Hepatocyte (in vitro differentiated cells): ENCODE results near the gene CTNNA3. TPM values are rescaled to one million over a fixed set of nuclear protein-coding genes. Genes with fewer than 3 reads are reported as not detected.

Source experiments
- DNase-seq: peaks from one replicate; pipeline ENCODE4 v3.0.0-alpha.2; 2016; ENCODE audit warnings: low spot score
- H2AFZ ChIP-seq: fragments of 200-600 bp; sonication (generic); 2 replicates; pipeline ENCODE4 v1.6.0; 2016; ENCODE audit warnings: antibody characterized with exemption, mild to moderate bottlenecking
- H3K27ac ChIP-seq: fragments of 200-600 bp; sonication (generic); 2 replicates; pipeline ENCODE4 v1.5.1; 2016; ENCODE audit warnings: mild to moderate bottlenecking
- H3K27me3 ChIP-seq: fragments of 200-600 bp; sonication (generic); 2 replicates; pipeline ENCODE4 v1.6.1; 2016
- H3K36me3 ChIP-seq: fragments of 200-600 bp; sonication (generic); replicated peaks from 2 replicates; pipeline ENCODE4 v1.5.1; 2016; ENCODE audit warnings: low read depth; ENCODE audit not compliant: insufficient read depth
- H3K4me1 ChIP-seq: fragments of 200-600 bp; sonication (generic); 2 replicates; pipeline ENCODE4 v1.5.1; 2016; ENCODE audit warnings: mild to moderate bottlenecking, moderate library complexity; ENCODE audit not compliant: insufficient read depth
- H3K4me2 ChIP-seq: fragments of 200-600 bp; sonication (generic); 2 replicates; pipeline ENCODE4 v1.6.0; 2016
- H3K4me3 ChIP-seq: fragments of 200-600 bp; sonication (generic); 2 replicates; pipeline ENCODE4 v1.5.1; 2016; ENCODE audit warnings: mild to moderate bottlenecking
- H3K79me2 ChIP-seq: fragments of 200-600 bp; sonication (generic); 2 replicates; pipeline ENCODE4 v1.6.0; 2017; ENCODE audit warnings: mild to moderate bottlenecking
- H3K9me2 ChIP-seq: fragments of 200-600 bp; sonication (generic); replicated peaks from 2 replicates; pipeline ENCODE4 v1.6.0; 2017; ENCODE audit warnings: mild to moderate bottlenecking; ENCODE audit not compliant: insufficient read depth
- H3K9me3 ChIP-seq: fragments of 200-600 bp; sonication (generic); 2 replicates; pipeline ENCODE4 v1.5.1; 2016; ENCODE audit warnings: low read depth, mild to moderate bottlenecking
- H4K20me1 ChIP-seq: fragments of 200-600 bp; sonication (generic); 2 replicates; pipeline ENCODE4 v1.6.0; 2016; ENCODE audit warnings: mild to moderate bottlenecking; ENCODE audit not compliant: insufficient read depth, poor library complexity, severe bottlenecking
- EZH2 ChIP-seq: fragments of 200-600 bp; sonication (generic); IDR thresholded peaks from 2 replicates; pipeline ENCODE4 v1.6.1; 2016; ENCODE audit warnings: antibody characterized with exemption, mild to moderate bottlenecking, borderline replicate concordance
- EZH2phosphoT487 ChIP-seq: fragments of 200-600 bp; sonication (generic); IDR thresholded peaks from one replicate; pipeline ENCODE4 v1.6.1; 2018; ENCODE audit warnings: antibody characterized with exemption, mild to moderate bottlenecking, low read depth, moderate library complexity; ENCODE audit not compliant: unreplicated experiment, severe bottlenecking
- WGBS: methylation state at CpG from one replicate; pipeline ENCODE4 v1.1.6; 2016; ENCODE audit warnings: low lambda C conversion rate; ENCODE audit errors: missing lambda C conversion rate; 5-methylcytosine and 5-hydroxymethylcytosine counted together
- polyA plus RNA-seq: library from polyadenylated mRNA; unstranded; fragments of >200 nt; fragmentation: Nextera tagmentation; extraction: Ambion mirVana; gene quantifications from 2 replicates; pipeline ENCODE4 v1.2.1, GENCODE V29; 2016
- total RNA-seq: library from RNA; depleted of rRNA; stranded (reverse); fragments of >200 nt; gene quantifications from 2 replicates; pipeline ENCODE4 v1.2.3, GENCODE V29; 2014
- TF ChIP-seq, protein P1 (sequence below): fragments of 200-600 bp; sonication (generic); IDR thresholded peaks from 2 replicates; pipeline ENCODE4 v1.5.1; 2016; ENCODE audit warnings: antibody characterized with exemption, mild to moderate bottlenecking; ENCODE audit not compliant: poor library complexity

CTNNA3 gene
- total and polyA plus RNA-seq, 2 experiments from 2014 or later: 12.9 to 25.9 TPM

DNA sequence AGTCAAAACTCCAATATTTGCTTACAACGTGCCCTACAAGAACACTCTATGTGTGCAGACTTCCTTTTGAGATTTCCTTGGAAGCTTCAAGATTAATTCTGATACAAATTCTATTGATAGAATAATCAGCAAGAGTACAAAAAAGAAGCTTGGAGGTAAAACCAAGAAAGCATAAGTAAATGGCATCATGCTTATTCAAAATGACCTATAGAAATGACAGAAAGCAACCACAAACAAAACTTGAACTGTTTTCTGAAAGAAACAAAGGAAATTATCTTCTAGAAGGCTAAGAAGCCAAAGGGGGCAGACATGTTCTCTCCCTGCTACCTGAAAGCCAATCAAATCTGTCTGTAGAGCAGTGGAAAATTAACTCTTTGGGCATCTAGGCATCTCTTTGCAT is 73.0 kb downstream of the CTNNA3 start:
- H2AFZ ChIP-seq: no peak overlapping the region

DNA sequence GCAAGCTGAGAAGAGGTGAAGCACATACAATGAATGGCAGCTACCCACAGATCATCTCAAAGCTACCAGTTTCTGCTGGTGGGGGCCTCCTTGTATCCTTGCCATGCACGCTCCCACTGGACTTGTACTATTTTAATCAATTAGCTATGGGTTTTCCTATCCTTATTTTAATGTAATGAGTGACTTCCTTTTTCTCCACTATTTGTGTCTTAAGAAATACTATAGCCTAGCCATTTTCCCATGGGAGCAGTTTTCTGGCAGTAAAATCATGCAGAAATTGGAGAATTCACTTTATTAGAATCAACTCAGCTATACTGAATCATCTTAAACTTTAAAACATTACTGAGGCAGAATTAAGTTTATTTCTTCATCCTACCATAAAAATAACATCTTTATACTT is 73.5 kb downstream of the CTNNA3 start:
- H3K9me3 ChIP-seq: no peaks in the 10 kb centered on the region
- no peaks in the 10 kb centered on the region for H4K20me1 ChIP-seq
- H3K4me1 ChIP-seq: no peaks in the 10 kb centered on the region
- no peaks in the 10 kb centered on the region for H3K9me2 ChIP-seq
- H3K4me3 ChIP-seq: no peak overlapping the region
- H3K36me3 ChIP-seq: no peaks in the 10 kb centered on the region
- 84% methylated on average over 1 of the region's 1 CpG for WGBS
- no peak for DNase-seq
- no peak overlapping the region for H2AFZ ChIP-seq
- H3K4me2 ChIP-seq: no peak overlapping the region
- H3K79me2 ChIP-seq: no peaks in the 10 kb centered on the region
- TF ChIP-seq, protein P1, sequence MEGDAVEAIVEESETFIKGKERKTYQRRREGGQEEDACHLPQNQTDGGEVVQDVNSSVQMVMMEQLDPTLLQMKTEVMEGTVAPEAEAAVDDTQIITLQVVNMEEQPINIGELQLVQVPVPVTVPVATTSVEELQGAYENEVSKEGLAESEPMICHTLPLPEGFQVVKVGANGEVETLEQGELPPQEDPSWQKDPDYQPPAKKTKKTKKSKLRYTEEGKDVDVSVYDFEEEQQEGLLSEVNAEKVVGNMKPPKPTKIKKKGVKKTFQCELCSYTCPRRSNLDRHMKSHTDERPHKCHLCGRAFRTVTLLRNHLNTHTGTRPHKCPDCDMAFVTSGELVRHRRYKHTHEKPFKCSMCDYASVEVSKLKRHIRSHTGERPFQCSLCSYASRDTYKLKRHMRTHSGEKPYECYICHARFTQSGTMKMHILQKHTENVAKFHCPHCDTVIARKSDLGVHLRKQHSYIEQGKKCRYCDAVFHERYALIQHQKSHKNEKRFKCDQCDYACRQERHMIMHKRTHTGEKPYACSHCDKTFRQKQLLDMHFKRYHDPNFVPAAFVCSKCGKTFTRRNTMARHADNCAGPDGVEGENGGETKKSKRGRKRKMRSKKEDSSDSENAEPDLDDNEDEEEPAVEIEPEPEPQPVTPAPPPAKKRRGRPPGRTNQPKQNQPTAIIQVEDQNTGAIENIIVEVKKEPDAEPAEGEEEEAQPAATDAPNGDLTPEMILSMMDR: no peak
- TF ChIP-seq EZH2: no peak
- no peak for TF ChIP-seq EZH2phosphoT487
- H3K27me3 ChIP-seq: no peaks in the 10 kb centered on the region
- H3K27ac ChIP-seq: no peak overlapping the region

More for the DNA sequence above, 73.0 kb downstream of the CTNNA3 start:
- no peaks in the 10 kb centered on the region for H3K9me3 ChIP-seq
- no peak overlapping the region for H3K4me2 ChIP-seq
- no peaks in the 10 kb centered on the region for H3K4me1 ChIP-seq
- no peak overlapping the region for H3K4me3 ChIP-seq
- no peaks in the 10 kb centered on the region for H3K36me3 ChIP-seq
- 76% methylated on average over 1 of the region's 1 CpG for WGBS
- DNase-seq: no peak
- no peak overlapping the region for H3K27ac ChIP-seq
- no peaks in the 10 kb centered on the region for H4K20me1 ChIP-seq
- no peaks in the 10 kb centered on the region for H3K27me3 ChIP-seq
- no peaks in the 10 kb centered on the region for H3K79me2 ChIP-seq
- H3K9me2 ChIP-seq: no peaks in the 10 kb centered on the region
- no peak for TF ChIP-seq EZH2
- TF ChIP-seq EZH2phosphoT487: no peak
- TF ChIP-seq, protein P1: no peak

DNA sequence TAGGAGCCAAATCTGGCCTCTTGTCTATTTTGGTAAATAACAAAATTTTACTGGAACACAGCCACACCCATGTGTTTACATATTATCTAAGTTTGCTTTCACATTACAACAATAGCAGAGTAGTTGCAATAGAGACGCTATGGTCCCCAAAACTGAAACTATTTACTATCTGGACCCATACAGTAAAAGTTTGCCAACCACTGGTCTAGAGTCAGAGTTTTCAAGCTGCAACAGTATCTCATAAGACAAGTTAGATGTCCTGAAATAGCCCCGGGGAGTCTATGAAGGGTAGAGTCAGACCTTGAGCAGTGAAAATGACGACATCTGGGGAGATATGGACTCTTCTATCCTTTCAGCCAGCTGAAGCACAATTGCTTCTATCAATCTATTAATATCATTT is 74.2 kb downstream of the CTNNA3 start:
- Histone ChIP-seq H3K27ac (no peak overlapping the region), H3K27me3 (no peaks in the 10 kb centered on the region), H2AFZ (no peak overlapping the region), H3K36me3 (no peaks in the 10 kb centered on the region), H3K79me2 (no peaks in the 10 kb centered on the region), H3K9me2 (no peaks in the 10 kb centered on the region), H3K4me2 (no peak overlapping the region), H3K4me1 (no peaks in the 10 kb centered on the region), H3K4me3 (no peak overlapping the region), H4K20me1 (no peaks in the 10 kb centered on the region), H3K9me3 (no peaks in the 10 kb centered on the region)
- no peak for DNase-seq
- no peak for TF ChIP-seq EZH2phosphoT487
- no peak for TF ChIP-seq EZH2
- TF ChIP-seq, protein P1: no peak
- WGBS: 67% methylated on average over 3 of the region's 3 CpGs

DNA sequence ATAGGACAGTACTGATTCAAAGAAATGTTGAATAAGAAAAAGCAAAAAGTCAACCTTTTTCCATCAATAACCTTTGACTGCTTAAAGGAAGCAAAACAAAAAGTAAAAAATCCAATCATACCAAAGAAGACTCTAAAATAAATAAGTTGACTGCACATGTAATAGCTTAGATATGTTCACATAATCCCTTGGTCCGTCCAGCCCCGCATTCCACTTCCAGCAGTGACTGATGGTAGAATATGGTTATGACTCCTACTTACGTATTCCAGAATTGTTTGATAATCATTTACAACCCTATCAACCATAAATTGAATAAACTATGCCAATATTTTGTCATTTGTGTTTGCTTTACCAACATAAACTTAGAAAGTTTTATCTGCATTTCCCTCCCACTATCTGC is 77.9 kb downstream of the CTNNA3 start:
- no peak overlapping the region for H2AFZ ChIP-seq
- H4K20me1 ChIP-seq: no peaks in the 10 kb centered on the region
- no peak overlapping the region for H3K27ac ChIP-seq
- H3K9me2 ChIP-seq: no peaks in the 10 kb centered on the region
- H3K4me1 ChIP-seq: no peaks in the 10 kb centered on the region
- DNase-seq: no peak
- 62% methylated on average over 3 of the region's 3 CpGs for WGBS
- no peak overlapping the region for H3K4me2 ChIP-seq
- TF ChIP-seq EZH2phosphoT487 (no peak), EZH2 (no peak)
- TF ChIP-seq, protein P1: no peak
- no peaks in the 10 kb centered on the region for H3K9me3 ChIP-seq
- H3K36me3 ChIP-seq: no peaks in the 10 kb centered on the region
- H3K27me3 ChIP-seq: no peaks in the 10 kb centered on the region
- no peak overlapping the region for H3K4me3 ChIP-seq
- no peaks in the 10 kb centered on the region for H3K79me2 ChIP-seq
